HepG2 (cell line): ENCODE data around the gene COASY. TPM values are rescaled to one million over a fixed set of nuclear protein-coding genes. Genes with fewer than 3 reads are reported as not detected.

Experiments used
- GATAD2A ChIP-seq: IDR thresholded peaks from 2 replicates; pipeline ENCODE4 v1.6.1; 2016
- HOXA5 ChIP-seq: sonication (generic); formaldehyde crosslinking; IDR thresholded peaks from 2 replicates; pipeline ENCODE4 v1.4.0; 2020; ENCODE audit warnings: missing genetic modification reagents
- HOXA7 ChIP-seq: sonication (generic); formaldehyde crosslinking; IDR thresholded peaks from 2 replicates; pipeline ENCODE4 v1.8.1; 2022; ENCODE audit warnings: mild to moderate bottlenecking, missing genetic modification reagents, moderate library complexity
- KDM5A ChIP-seq: fragments of 200-600 bp; sonication (generic); IDR thresholded peaks from 2 replicates; pipeline ENCODE4 v1.7.0; 2018; ENCODE audit warnings: antibody characterized with exemption, mild to moderate bottlenecking, low read length, borderline replicate concordance
- KLF12 ChIP-seq: sonication (generic); formaldehyde crosslinking; IDR thresholded peaks from 2 replicates; pipeline ENCODE4 v1.4.0; 2020; ENCODE audit warnings: missing genetic modification reagents, borderline replicate concordance
- MIER3 ChIP-seq: IDR thresholded peaks from 2 replicates; pipeline ENCODE4 v1.6.1; 2016; ENCODE audit warnings: missing compliant biosample characterization, borderline replicate concordance
- NFYB ChIP-seq: sonication (generic); formaldehyde crosslinking; IDR thresholded peaks from 2 replicates; pipeline ENCODE4 v1.4.0; 2020; ENCODE audit warnings: missing genetic modification reagents
- RERE ChIP-seq: IDR thresholded peaks from 2 replicates; pipeline ENCODE4 v1.6.1; 2016; ENCODE audit warnings: low read depth, missing genetic modification reagents, missing compliant biosample characterization
- TFDP2 ChIP-seq: sonication (generic); formaldehyde crosslinking; IDR thresholded peaks from 2 replicates; pipeline ENCODE4 v1.4.0; 2020; ENCODE audit warnings: missing genetic modification reagents
- THAP8 ChIP-seq: sonication (generic); formaldehyde crosslinking; IDR thresholded peaks from 2 replicates; pipeline ENCODE4 v1.5.1; 2020; ENCODE audit warnings: missing genetic modification reagents, mild to moderate bottlenecking, borderline replicate concordance
- ZFAT ChIP-seq: sonication (generic); formaldehyde crosslinking; conservative IDR thresholded peaks from 2 replicates; pipeline ENCODE4 v1.8.1; 2023; ENCODE audit warnings: missing genetic modification reagents, inconsistent platforms
- ZNF207 ChIP-seq: fragments of 450-650 bp; IDR thresholded peaks from 2 replicates; pipeline ENCODE4 v1.6.1; 2016; ENCODE audit warnings: antibody characterized with exemption, borderline replicate concordance
- ZNF496 ChIP-seq: sonication (generic); formaldehyde crosslinking; IDR thresholded peaks from 2 replicates; pipeline ENCODE4 v1.8.1; 2023; ENCODE audit warnings: mild to moderate bottlenecking, moderate library complexity, missing genetic modification reagents; ENCODE audit not compliant: insufficient replicate concordance
- ZNF710 ChIP-seq: sonication (generic); formaldehyde crosslinking; IDR thresholded peaks from 2 replicates; pipeline ENCODE4 v1.5.0; 2020; ENCODE audit warnings: mild to moderate bottlenecking, missing genetic modification reagents, borderline replicate concordance
- polyA plus RNA-seq, 8 experiments: library from polyadenylated mRNA; depleted of rRNA in 3 of 8; stranded (reverse) in 7 of 8; unstranded in 1 of 8; fragments of >200 nt; fragmentation: Illumina TruSeq in 4 of 8; extraction: Trizol in 4 of 8; gene quantifications; 2 replicates each; pipeline versions ENCODE4 v1.2.1 to v1.2.3, GENCODE V29; 2011 to 2016; ENCODE audit warnings: low read depth in 4 of 8, missing spikeins in 1 of 8, mixed read lengths in 1 of 8; ENCODE audit not compliant: insufficient read depth in 1 of 8
- total RNA-seq, 5 experiments: library from RNA; depleted of rRNA; stranded (reverse); fragments of >200 nt; fragmentation: Illumina TruSeq; extraction: Trizol; gene quantifications; 2 replicates each; pipeline ENCODE4 v1.2.3, GENCODE V29; 2016; ENCODE audit warnings: low read depth in 1 of 5
- TF ChIP-seq, protein P1 (sequence below): sonication (generic); formaldehyde crosslinking; IDR thresholded peaks from 2 replicates; pipeline ENCODE4 v1.4.0; 2020; ENCODE audit warnings: missing genetic modification reagents

The COASY gene
- total and polyA plus RNA-seq, 2 of the 13 experiments (the other 11 are each of a cell fraction or from before 2014, with no cell fraction given) = 90.7 to 125 TPM

DNA sequence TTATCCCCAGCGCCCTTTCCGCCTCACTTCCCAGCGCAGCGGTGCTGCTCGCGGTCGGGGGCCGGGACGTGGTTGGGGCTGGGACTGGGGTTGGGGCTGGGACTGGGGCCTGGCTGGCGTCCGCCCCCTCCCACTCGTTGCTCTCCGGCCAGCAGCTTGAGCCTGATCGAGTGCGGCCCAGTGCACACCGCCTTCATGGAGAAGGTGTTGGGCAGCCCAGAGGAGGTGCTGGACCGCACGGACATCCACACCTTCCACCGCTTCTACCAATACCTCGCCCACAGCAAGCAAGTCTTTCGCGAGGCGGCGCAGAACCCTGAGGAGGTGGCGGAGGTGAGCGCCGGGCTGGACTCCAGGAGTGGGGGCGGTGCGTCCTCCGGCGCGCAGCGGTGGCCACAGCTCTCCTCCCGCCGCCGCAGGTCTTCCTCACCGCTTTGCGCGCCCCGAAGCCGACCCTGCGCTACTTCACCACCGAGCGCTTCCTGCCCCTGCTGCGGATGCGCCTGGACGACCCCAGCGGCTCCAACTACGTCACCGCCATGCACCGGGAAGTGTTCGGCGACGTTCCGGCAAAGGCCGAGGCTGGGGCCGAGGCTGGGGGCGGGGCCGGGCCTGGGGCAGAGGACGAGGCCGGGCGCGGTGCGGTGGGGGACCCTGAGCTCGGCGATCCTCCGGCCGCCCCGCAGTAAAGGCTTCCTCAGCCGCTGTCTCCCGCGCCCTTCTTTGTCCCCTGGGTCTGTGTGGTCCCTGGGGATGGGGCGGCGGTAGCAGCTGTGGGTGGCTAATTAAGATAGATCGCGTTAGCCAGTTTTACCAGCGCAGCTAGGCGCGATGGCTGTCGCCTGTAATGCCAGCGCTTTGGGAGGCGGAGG is 7.5 kb upstream of the COASY start (continued):
- peak; percentile 54; the same call in 1 of the 2 replicates for TF ChIP-seq RERE (CRISPR knock-in tag)
- TF ChIP-seq NFYB (CRISPR knock-in tag) = no peak; the same call in none of the 2 replicates
- peak; percentile 74 for TF ChIP-seq GATAD2A (CRISPR knock-in tag)
- peak; percentile 87 for TF ChIP-seq TFDP2 (CRISPR knock-in tag)
- TF ChIP-seq ZNF710 = peak; percentile 76
- no peak for TF ChIP-seq HOXA7
- TF ChIP-seq KLF12 (CRISPR knock-in tag) = peak; percentile 54; the same call in 1 of the 2 replicates
- no peak for TF ChIP-seq ZNF207
- TF ChIP-seq, protein P1, sequence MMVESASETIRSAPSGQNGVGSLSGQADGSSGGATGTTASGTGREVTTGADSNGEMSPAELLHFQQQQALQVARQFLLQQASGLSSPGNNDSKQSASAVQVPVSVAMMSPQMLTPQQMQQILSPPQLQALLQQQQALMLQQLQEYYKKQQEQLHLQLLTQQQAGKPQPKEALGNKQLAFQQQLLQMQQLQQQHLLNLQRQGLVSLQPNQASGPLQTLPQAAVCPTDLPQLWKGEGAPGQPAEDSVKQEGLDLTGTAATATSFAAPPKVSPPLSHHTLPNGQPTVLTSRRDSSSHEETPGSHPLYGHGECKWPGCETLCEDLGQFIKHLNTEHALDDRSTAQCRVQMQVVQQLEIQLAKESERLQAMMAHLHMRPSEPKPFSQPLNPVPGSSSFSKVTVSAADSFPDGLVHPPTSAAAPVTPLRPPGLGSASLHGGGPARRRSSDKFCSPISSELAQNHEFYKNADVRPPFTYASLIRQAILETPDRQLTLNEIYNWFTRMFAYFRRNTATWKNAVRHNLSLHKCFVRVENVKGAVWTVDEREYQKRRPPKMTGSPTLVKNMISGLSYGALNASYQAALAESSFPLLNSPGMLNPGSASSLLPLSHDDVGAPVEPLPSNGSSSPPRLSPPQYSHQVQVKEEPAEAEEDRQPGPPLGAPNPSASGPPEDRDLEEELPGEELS (CRISPR knock-in tag) = peak; percentile 48
- TF ChIP-seq ZFAT = no peak
- TF ChIP-seq HOXA5 (CRISPR knock-in tag) = peak; percentile 96
- no peak for TF ChIP-seq THAP8 (CRISPR knock-in tag)
- TF ChIP-seq MIER3 (CRISPR knock-in tag) = peak; percentile 92
- peak; percentile 76 for TF ChIP-seq KDM5A
- TF ChIP-seq ZNF496 (CRISPR knock-in tag) = no peak
